Inferior parietal cortex (tissue), 1 donor: ENCODE results near the gene EPHB2.

Source experiments
- DNase-seq: peaks from one replicate; pipeline ENCODE4 v3.0.0-alpha.2; 2016; ENCODE audit errors: extremely low spot score

Gene EPHB2

DNA sequence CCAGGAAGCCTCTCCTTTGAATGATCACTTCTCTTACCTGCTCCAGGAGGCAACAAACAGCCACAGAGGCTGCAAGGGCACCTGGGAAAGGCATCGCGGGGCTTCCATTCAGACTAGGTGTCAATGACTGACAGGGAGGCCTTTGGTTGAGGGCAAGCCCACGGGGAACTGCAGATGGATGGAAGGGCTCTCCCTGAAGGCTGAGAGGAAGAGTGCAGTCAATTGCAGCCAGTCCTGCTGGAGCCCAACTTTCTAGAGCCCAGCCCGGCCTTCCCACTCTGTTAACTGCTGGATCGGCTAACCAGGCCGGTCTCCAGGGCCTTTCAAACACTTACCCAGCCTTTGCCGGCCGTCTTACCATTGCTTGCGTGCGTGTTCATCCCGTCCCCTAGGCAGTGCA, 172.8 kb downstream of the EPHB2 start:
- DNase-seq = no peak

DNA sequence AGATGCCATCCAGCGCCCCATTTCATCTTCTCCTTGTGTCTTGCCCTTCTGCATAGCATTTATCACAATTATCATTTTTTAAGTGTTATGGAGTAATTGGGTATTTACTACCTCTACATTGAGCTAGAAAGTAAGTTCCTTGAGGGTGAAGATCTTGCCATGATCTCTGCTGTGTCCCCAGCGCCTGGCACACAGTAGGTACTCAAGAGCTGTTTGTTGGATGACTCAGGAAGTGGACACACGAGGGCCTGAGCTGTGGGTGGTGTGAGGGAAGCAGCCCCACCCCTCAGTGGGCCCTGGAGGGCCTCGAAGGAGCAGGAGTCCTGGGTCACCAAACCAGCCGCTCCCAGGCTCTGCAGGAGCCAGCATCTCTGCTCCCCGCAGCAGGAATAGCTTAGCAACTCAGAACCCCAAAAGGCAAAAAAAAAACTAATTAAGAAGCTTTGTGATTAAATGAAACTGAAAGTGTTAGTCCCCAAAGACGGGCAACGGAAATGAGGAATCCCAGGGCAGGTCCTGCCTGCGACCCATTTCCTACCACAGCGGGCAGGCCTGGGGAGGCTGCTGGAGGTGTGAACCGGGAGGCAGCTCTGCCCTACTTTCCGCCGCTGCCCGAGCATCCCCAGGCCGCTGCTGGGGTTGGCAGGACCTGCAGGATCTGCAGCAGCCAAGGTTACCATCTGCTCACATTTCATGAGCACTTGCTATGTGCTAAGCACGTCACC, 174.3 kb downstream of the EPHB2 start:
- DNase-seq = no peak

DNA sequence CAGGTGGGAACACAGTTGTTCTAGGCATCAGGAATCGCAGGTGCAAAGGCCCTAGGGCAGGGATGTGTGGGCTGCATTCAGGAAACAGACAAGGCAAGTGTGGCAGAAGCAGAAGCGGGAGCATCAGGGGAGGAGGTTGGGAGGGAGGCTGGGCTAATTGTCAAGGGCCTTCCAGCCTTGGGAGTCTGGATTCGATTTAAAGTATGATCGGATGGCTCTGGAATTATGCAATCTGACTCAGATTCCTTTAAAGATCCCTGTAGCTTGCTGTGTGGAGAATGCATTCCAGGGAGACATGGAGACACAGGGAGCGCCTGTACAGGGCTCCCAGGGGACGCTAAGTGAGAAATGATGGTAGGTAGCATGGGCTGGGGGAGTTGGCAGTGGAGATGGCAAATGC, 175.6 kb downstream of the EPHB2 start:
- DNase-seq = no peak

DNA sequence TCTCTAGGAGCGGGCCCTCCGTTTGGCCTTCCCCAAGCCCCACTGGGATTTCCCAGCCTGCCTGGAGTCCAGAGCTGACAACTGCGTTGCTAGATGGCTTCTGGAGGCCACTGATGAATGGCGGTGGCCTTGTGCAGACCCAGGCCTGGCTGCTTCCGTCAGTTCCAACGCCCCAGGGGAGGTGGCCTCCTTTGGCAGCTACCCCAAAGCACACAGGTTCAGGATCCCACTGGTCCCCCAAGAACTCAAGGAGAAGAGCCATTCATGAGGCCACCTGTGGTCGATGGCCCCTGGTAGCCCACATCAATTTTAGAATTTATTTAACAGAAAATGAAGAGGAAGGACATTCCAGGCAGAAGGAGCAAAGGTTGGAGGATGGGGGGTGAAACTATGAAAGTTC, 176.9 kb downstream of the EPHB2 start:
- DNase-seq = no peak

DNA sequence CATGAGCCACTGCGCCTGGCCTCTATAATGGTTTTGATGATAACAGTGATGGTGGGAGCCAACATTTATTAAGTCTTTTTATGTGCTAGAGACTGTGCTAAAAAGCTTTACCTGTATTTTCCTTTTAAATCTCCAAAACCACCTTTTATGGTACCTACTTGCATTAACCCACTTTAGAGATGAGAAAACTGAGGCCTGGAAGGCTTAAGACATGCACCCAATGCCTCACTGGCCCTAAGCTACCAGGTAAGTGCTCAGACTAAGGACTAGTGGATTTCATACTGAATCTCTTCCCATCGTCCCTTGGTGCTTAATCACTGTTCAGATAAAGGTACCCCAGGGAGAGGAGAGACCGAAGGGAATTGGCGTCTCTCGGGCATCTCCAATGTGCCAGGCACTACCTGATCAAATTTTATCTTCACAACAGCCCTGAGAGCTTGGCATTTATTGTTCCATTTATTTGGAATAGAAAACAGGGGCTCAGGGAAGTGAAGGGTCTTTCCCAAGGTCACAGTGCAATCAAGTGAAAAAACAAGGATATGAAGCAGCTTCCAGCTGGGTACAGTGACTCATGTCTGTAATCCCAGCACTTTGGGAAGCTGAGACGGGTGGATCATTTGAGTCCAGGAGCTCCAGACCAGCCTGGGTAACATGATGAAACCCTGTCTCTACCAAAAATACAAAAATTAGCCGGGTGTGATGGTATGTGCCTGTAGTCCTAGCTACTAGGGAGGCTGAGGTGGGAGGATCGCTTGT, 177.9 kb downstream of the EPHB2 start:
- DNase-seq = no peak

DNA sequence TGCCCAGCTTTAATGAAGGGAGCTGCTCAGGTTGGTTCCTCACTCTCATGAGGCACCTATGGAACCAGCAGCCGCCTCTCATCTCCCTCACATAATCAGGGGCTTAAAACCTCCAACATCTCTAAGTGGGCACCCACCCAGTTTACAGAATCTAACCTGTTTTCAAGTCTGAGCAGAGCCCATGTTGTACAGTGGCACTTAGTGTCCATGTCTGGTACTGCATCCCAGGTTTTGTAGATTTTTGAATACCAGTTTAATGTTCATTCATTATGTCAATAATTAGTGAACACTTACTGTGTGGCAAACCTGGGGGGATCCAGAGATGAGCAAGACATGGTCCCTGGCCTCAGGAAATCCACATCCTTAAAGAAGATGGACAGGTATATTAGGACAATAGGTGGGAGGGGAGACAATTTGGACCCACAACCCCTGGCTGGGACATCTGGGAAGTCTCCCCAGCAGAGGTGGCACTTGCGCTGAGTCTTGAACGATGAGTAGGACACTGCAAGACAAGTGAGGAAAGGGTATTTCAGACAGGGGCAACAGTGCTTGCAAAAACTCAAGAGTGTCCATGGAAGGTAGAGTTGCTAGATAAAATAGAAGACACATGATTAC, 178.7 kb downstream of the EPHB2 start:
- peak; percentile 66 for DNase-seq

DNA sequence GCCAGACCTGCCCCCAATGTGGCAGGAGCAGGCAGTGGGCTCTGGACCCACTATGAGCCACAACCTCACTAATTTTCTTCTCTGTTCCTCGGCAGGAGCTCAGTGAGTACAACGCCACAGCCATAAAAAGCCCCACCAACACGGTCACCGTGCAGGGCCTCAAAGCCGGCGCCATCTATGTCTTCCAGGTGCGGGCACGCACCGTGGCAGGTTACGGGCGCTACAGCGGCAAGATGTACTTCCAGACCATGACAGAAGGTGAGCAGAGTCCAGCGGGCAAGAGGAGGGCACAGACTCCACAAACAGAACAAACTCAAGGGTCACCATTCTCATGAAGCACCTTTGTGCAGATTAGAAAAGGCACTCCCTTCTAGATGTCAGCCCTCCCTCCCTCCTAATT, 182.2 kb downstream of the EPHB2 start:
- DNase-seq = no peak

DNA sequence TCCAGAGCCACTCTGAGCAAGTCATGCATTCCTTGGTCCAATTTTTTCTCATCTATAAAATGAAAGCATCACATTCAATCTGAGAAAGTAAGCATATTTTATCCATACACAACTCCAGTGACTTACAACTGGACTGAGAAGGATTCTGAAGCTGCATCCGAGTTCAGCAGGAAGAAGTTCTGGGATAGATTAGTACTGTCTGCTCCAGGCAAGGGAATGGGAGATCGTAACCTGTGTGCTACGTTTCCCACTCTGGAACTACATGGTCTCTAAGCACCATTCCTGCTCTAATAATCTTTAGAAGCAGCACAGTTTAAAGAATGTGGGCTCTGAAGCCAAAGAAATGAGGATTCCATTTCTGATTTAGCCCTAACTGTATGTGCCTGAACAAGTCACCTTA, 182.7 kb downstream of the EPHB2 start:
- DNase-seq = no peak

DNA sequence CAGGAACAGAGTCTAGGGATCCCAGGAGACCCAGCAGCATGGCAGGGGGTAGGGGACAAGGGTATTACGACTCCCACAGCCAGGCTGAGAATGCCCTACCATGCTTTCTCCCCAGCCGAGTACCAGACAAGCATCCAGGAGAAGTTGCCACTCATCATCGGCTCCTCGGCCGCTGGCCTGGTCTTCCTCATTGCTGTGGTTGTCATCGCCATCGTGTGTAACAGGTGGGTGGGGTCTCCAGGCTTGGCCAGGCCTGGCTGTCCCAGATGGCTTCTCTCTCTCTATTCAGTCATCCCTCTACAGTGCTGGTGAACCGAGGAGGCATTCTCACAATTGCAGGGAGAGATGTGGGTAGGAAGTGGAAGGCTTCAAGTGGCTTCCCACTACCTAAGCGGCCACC, 184.7 kb downstream of the EPHB2 start:
- DNase-seq = no peak

DNA sequence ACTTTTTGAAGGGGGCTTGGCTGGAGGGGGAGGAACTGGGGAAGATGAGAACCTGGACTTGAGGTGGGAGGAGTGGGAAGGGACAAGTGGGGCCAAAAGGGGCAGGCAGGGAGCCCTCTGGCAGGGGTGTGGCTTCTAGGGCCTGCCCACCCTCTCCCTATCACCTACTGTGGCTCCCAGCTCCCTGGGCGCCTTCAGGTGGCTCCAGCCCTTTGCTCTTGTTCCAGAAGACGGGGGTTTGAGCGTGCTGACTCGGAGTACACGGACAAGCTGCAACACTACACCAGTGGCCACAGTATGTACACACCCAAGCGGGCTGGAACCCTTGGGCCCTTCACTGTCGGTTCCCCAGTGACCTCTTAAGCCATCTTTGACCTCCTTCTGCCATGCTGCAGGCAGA, 185.5 kb downstream of the EPHB2 start:
- DNase-seq = no peak

DNA sequence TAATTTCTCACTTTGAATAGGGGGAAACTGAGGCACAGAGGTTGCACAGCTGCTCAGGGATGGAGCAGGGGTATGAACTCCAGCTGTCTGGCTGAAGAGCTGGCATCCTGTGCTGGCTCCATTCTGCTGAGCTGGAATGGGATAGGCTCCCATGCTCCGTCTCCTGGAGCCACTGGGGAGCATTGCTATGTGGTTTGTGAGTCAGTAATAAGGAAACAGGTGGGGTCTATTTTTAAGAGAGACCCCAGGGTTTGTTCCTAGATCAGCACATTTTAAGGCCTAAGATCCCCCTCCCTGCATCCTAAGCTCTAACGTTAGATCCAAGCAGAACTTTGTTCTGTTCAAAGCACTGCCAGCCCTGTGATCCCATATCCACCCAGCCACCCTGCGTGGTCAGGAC, 189.8 kb downstream of the EPHB2 start:
- DNase-seq = no peak

DNA sequence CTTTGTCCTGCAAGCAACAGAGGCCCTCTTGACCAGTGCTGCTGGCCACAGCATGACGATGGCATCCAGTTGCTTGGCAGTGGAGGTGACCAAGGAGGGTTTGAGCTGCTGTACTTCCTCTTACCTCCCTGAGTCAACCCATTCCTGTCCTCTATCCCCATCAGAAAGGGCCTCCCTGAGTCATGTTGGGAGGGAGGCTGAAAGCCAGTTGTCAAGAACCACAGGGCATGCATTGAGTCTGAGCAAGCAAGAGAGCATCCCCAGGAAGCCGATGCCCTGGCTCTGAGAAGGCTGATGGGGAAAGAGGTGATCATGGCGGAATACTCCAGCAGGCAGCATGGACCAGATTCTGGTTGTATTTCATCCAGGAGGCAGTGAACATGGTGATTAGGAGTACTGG, 192.5 kb downstream of the EPHB2 start:
- DNase-seq = no peak

DNA sequence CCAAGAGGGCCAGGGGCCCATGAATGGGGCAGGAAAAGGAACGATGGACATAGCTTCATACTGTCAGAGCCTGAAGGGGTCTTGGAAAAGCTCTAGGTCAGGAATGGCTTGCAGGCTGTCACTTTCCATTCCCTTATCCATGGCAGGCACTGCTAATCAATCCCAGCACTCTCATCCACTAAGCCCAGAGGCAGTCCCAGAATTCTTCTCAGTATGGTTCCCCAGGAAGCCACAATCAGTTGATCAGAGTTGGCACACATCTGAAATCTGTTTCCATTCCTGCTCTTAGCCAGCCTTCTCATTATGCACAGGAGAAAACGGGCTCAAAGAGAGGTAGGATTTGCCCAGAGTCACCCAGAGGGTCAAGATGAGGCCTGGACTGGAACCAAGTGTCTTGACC, 196.3 kb downstream of the EPHB2 start:
- DNase-seq = no peak

DNA sequence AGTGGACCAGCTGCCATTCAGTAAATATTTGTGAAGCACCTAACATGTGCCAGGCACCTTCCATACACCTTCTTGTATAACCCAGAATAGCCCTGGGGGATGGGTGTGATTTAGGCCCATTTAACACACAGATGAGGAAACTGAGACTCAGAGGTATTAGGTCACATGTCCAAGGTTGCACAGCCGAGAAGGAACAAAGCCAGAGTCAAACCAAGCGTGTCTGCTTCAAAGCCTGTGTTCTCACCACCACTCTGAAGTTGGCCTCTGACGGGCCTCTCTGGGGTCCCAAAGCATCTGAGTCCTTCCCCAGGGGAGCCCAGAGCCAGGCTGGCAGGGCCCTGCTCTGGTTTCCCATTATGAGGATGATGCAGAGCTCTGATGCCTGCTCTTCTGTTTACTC, 196.9 kb downstream of the EPHB2 start:
- DNase-seq = no peak

DNA sequence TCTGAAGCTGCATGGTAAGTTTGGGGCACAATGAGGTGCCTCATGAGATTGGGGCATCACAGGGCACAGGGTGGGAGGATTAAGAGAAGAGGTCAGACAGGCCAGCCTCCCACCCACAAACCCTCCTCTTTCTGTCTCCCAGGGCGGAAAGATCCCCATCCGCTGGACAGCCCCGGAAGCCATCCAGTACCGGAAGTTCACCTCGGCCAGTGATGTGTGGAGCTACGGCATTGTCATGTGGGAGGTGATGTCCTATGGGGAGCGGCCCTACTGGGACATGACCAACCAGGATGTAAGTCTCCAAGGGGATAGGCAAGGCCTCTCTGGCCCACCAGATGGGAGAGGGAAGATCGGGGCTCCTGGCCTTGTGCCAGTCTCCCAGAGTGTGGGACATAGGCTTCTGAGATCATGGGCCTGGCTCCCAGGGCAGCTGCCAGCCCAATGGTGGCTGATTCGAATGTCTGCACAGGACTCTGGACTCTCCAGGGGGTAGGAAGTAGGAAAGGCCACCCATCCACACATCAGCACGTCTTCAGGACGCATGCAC, 198.3 kb downstream of the EPHB2 start:
- no peak for DNase-seq

DNA sequence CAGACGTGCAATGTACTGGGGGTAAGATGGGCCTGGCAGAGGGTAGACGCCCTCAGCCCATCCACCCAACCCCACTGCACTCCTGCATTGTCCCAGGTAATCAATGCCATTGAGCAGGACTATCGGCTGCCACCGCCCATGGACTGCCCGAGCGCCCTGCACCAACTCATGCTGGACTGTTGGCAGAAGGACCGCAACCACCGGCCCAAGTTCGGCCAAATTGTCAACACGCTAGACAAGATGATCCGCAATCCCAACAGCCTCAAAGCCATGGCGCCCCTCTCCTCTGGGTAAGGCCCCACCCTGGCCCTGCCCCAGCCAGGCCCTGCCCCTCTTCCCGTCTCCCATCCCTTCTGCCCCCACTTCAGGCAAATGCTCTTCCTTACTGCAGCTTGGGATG, 199.6 kb downstream of the EPHB2 start:
- no peak for DNase-seq

DNA sequence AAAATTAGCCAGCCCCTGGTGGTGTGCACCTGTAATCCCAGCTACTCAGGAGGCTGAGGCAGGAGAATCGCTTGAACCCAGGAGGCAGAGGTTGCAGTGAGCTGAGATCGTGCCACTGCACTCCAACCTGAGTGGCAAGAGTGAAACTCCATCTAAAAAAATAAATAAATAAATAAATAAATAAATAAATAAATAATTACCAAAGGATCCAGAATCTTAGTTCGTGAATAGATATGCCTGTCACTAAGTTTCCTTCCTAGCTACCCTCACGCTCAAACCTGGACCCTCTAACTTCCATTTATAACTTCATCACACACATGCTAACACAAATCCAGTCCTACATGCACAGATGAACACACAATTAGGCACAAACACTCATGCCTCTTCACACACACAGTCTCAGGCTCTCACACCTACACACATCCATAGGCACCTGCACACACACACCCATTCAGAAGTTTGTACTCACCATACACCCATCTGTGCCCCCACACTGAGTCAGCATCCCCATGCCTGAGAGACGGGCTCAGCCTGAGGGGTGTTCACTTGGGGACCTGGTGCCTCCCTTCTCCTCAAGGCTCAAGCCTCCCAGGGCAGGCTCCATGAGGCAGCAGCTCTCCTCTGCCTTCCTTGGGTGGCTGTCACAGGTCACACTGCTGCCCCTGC, 200.5 kb downstream of the EPHB2 start:
- DNase-seq = no peak

DNA sequence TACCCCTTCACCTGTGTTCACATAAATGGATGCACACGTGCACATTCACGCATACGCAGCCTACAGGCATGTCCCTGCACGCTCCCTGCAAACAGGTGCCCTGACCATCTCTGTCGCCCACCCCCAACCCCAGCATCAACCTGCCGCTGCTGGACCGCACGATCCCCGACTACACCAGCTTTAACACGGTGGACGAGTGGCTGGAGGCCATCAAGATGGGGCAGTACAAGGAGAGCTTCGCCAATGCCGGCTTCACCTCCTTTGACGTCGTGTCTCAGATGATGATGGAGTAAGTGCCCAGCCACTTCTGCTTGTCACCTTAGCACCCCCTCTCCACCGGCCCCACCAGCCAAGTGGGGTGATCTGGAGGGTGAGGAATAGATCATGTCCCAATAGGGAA, 201.7 kb downstream of the EPHB2 start:
- DNase-seq = no peak

DNA sequence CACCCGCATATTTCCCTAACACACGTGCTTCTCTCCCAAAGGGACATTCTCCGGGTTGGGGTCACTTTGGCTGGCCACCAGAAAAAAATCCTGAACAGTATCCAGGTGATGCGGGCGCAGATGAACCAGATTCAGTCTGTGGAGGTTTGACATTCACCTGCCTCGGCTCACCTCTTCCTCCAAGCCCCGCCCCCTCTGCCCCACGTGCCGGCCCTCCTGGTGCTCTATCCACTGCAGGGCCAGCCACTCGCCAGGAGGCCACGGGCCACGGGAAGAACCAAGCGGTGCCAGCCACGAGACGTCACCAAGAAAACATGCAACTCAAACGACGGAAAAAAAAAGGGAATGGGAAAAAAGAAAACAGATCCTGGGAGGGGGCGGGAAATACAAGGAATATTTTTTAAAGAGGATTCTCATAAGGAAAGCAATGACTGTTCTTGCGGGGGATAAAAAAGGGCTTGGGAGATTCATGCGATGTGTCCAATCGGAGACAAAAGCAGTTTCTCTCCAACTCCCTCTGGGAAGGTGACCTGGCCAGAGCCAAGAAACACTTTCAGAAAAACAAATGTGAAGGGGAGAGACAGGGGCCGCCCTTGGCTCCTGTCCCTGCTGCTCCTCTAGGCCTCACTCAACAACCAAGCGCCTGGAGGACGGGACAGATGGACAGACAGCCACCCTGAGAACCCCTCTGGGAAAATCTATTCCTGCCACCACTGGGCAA, 202.9 kb downstream of the EPHB2 start:
- no peak for DNase-seq

DNA sequence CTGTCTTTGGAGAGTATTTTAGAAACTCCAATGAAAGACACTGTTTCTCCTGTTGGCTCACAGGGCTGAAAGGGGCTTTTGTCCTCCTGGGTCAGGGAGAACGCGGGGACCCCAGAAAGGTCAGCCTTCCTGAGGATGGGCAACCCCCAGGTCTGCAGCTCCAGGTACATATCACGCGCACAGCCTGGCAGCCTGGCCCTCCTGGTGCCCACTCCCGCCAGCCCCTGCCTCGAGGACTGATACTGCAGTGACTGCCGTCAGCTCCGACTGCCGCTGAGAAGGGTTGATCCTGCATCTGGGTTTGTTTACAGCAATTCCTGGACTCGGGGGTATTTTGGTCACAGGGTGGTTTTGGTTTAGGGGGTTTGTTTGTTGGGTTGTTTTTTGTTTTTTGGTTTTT, 203.5 kb downstream of the EPHB2 start:
- DNase-seq = no peak

DNA sequence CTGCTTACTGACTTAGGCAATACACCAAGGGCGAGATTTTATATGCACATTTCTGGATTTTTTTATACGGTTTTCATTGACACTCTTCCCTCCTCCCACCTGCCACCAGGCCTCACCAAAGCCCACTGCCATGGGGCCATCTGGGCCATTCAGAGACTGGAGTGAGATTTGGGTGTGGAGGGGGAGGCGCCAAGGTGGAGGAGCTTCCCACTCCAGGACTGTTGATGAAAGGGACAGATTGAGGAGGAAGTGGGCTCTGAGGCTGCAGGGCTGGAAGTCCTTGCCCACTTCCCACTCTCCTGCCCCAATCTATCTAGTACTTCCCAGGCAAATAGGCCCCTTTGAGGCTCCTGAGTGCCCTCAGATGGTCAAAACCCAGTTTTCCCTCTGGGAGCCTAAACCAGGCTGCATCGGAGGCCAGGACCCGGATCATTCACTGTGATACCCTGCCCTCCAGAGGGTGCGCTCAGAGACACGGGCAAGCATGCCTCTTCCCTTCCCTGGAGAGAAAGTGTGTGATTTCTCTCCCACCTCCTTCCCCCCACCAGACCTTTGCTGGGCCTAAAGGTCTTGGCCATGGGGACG, 204.1 kb downstream of the EPHB2 start:
- no peak for DNase-seq
